GM18873 (cell line): ENCODE data around the gene C1RL.

ENCODE experiments used
- ATAC-seq: cut with Tn5 transposase; IDR thresholded peaks from one replicate; pipeline ENCODE4 v1.9.1; 2021; ENCODE audit warnings: mild to moderate bottlenecking, moderate library complexity, moderate number of reproducible peaks; ENCODE audit not compliant: unreplicated experiment, low FRiP score

Gene C1RL, protein sequence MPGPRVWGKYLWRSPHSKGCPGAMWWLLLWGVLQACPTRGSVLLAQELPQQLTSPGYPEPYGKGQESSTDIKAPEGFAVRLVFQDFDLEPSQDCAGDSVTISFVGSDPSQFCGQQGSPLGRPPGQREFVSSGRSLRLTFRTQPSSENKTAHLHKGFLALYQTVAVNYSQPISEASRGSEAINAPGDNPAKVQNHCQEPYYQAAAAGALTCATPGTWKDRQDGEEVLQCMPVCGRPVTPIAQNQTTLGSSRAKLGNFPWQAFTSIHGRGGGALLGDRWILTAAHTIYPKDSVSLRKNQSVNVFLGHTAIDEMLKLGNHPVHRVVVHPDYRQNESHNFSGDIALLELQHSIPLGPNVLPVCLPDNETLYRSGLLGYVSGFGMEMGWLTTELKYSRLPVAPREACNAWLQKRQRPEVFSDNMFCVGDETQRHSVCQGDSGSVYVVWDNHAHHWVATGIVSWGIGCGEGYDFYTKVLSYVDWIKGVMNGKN

DNA sequence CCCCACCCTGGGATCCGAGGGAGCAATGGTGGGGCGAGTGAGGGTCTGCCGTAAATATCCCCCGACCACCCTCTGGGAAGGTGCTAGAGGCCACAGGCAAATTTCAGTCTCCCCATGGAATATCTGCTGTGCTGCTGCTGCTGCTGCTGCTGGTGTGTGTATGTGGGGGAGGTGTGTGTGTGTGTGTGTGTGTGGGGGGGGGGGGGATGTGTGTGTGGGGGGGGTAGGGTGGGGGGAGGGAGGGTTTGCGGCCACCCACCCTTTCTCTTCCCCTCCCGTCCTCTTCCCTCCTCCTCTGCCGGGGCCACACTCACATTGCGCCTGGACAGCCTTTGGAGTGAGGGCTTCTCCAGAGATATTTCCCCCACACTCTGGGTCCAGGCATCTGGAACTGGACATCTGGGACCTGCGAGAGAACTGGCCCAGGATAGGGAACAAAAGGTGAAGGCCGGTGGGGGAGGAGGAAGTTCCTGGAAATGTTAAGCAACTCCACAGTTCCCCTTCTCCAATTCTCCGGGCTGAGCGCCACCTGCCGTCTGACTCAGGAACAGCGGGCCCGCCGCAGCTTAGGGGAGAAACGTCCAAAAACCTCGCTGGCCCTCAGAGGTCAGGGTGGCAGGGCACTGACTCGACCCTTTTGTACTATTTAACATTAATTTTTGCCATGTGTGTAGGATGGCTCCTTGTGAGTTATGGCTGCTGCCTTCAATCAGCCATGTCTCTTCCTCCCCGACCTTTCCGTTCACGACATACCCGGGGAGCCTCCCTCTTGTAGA is at the start of gene C1RL:
Gene C1RL, minus strand, starts transcription at position 419 of the 776 bp plus-strand sequence. Its CDS starts 34 bp downstream, at position 385.
- ATAC-seq = no peak

GRCh38 chr12:7157391-7157790 is 48.4 kb upstream of the C1RL start:
- no peak for ATAC-seq

GRCh38 chr12:7156259-7157197 is 47.5 kb upstream of the C1RL start:
- no peak for ATAC-seq

GRCh38 chr12:7155471-7156034 is 46.5 kb upstream of the C1RL start:
- ATAC-seq = no peak

DNA sequence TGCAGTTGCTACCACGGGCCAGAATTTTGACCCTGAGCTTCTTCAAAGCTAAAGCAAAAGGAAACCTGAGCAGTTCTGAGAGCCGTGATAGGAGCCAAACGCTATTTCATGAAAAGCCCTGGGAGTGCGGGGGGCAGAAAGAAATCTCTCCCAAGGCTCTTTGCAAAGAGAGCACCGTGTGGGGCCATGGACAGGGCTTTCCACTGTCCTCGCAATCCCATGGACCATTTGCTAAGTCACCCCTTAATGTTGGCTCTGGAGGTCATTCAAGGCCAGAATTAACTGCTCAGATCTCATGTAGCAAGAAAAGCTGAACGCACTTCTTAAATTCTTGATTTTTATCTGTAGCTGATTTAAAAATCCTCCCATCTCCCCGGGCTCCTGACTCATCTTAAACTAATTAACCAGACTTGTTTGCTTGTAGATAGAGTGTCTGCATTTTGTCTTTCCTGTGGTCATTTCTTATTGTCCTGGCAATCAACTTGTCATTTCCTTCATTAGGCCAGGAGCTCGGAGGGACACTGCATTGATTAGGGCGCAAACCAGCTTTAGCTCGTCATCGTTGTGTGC is 46.0 kb upstream of the C1RL start:
- ATAC-seq = no peak

DNA sequence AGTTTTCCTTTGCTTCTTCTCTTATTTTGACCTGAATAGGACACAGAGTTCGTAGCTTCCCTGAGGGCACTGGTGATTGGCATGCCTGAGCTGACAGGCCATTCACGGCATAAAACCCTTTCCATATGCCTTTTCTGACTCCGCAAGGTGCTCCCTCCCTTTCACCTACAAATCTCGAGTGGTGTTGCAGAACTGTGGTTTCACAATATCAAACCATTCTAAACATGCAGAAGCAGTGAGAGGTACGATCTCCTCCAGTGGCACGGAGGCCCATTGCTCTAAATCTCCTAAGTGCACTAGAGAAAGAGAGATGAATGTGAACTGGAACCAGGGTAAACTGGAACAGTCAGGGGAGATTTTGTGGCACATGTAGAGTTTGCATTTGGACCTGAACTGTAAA is 45.0 kb upstream of the C1RL start:
- ATAC-seq = no peak

DNA sequence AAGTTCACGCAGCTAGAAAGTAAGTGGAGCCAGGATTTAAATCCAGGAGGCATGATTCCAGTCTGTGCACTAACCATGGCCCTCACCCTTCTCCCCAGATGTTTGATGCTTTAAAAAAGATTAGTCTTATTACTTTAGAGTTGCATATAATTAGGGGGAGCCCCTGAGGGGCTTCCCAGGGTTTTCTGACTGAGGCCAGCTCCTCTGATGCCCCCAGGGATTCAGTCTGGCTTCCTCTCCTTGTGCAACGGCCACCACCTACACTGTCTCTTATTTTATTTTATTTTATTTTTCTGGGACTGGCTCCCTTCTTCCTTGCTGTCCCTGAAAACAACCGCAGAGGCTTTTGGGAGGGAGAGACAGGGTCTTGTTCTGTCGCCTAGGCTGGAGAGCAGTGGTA is 43.8 kb upstream of the C1RL start:
- ATAC-seq = no peak

GRCh38 chr12:7151532-7151931 is 42.5 kb upstream of the C1RL start:
- no peak for ATAC-seq

DNA sequence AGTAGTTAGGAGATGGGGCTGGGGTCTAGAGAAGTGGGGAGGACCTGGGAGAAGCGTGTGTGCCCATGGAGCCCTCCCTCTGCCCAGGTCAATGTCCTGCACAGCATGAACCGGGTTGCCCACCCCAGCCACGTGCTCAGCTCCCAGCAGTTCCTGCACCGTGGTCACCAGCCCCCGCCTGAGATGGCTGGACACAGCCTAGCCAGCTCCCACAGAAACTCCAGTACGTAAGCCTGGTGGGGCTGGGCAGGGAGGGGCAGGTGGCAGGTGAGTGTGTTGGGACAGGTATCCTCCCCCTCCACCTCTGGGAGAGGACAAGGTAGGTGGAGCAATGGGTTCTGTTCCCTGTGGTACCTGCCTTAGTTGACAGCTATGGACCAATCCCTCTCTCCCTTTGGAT is 41.8 kb upstream of the C1RL start:
- ATAC-seq = no peak

DNA sequence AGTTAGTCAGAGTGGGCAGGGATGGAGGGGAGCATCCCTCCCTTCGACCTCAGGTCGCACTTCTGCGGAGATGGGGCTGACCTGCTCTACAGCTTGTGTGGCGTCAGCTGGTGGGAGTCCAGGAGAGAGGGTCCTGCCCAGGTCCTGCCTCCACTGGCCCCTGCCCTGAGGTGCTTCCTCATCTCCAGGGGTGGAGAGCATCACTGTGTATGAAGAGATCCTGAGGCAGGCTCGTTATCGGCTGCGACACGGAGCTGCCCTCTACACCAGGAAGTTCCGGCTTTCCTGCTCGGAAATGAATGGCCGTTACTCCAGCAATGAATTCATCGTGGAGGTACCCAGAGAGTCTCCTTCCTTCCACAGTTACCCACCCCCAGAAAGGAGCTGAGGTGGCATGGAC is 41.3 kb upstream of the C1RL start:
- ATAC-seq = no peak

- ATAC-seq = no peak
Measured at GRCh38 chr12:7146906-7147305, 37.9 kb upstream of the C1RL start.

DNA sequence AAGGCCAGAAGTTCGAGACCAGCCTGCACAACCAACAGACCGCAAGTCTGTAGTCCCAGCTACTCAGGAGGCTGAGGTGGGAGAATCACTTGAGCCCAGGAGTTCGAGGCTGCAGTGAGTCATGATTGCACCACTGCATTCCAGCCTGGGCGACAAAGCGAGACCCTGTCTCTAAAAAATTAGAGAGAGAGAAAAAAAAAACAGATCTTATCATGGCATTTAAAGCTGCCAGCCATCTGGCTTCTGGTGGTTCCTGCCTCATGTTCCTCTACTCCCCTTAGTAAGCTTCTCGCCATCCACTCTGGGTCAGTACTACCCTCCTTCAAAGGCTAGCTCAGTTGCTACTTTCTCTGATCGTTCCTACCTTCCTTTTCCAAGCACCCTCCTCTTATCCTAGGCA is 37.2 kb upstream of the C1RL start:
- no peak for ATAC-seq

- no peak for ATAC-seq
Measured at GRCh38 chr12:7145671-7146070, 36.7 kb upstream of the C1RL start.

- ATAC-seq = no peak
Measured at GRCh38 chr12:7144414-7145120, 35.6 kb upstream of the C1RL start.

DNA sequence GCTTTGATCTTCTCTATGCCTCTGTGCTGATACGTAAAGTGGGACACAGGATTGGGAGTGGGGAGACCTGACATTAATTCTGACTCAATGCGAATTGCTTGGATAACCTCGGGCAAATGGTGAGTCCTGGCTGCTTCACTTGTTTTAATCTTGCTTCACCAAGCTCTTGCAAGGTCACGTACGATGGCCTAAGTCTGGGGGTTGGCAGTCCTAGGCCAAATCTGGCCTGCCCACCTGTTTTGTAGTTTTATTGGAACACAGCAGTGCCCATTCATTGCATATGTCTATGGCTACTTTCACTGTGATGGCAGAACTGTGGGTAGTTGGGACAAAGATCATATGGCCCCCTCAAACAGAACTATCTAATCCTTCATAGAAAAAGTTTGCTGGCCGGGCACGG is 34.5 kb upstream of the C1RL start:
- no peak for ATAC-seq

GRCh38 chr12:7142809-7143465 is 33.9 kb upstream of the C1RL start:
- ATAC-seq = no peak

GRCh38 chr12:7142056-7142644 is 33.1 kb upstream of the C1RL start:
- no peak for ATAC-seq

GRCh38 chr12:7141351-7142005 is 32.5 kb upstream of the C1RL start:
- no peak for ATAC-seq
